ENCODE results near the gene SOX15. TPM values are rescaled to one million over a fixed set of nuclear protein-coding genes. Genes with fewer than 3 reads are reported as not detected.
"Not testable (repeated sequence)": the region's sequence is repeated elsewhere in the genome, so short reads cannot be mapped to it uniquely, and the experiment has no call there.

SOX15 gene
- total RNA-seq, 1 donor from 2014 or later, result 18.7 TPM

GRCh38 chr17:7610641-7611040 is 20.7 kb upstream of the SOX15 start:
- no peak overlapping the region for H3K4me3 ChIP-seq (ENCODE audit: low read depth, low read length)
- no peak for TF ChIP-seq CTCF (conservative IDR thresholded peaks at IDR 0.05; ENCODE audit: low read depth, low read length)
- DNase-seq (ENCODE audit: low read depth), result no peak

DNA sequence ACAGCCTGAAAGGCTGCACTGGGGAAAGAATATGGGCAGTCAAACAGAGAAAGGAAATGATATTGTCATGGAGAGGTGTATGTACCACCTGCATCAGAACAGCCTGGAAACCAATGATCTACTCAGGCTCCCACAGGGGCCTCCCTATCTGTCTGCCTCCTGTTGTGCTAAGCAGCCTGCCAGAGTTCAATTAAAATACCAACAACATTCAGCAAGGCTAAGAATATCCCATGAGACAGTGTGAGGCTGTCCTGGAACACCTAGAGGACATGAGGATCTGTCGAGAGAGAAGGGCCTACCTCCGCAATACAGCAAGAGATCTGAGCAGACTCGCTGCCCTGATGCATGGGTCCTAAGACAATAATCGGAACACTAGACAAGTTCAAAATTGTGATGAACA is 16.4 kb upstream of the SOX15 start:
- DNase-seq (ENCODE audit: low read depth), result no peak
- no peak overlapping the region for H3K4me3 ChIP-seq (ENCODE audit: low read depth, low read length)
- no peak for TF ChIP-seq CTCF (conservative IDR thresholded peaks at IDR 0.05; ENCODE audit: low read depth, low read length)

DNA sequence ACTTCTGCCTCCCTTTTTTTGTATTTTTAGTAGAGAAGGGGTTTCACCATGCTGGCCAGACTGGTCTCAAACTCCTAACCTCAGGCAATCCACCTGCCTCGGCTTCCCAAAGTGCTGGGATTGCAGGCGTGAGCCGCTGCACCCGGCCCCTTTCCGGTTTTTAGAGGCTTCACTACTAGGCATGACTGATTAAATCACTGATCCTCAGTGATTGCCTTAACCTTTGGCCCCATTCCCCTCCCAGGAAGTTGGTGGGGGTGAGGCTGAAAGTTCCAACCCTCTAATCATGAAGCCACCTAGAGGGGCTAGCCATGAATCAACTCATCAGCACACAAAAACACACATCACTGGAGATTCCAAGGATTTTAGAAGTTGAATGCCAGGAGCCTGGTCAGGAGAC is 7.7 kb upstream of the SOX15 start:
- DNase-seq (ENCODE audit: low read depth); H3K4me3 ChIP-seq (ENCODE audit: low read depth, low read length): not testable (repeated sequence)

DNA sequence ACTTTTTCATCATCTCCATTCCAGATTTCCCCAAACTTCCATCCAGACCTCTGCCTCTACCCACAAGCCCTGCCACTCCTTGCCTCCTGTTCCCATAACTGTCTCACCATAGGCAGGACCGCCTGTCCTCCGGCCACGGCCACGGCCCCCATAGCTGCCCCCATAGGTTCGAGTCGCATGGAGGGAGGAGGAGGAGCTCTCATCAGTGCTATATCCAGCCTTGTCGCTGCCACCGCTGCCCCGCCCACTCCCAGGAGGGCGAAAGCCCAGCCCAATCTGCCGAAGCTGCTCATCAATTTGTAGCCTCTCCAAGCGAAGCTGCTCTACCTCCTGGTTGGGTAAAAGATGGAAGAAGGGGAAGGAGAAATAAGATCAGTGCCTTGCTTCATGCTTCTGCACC is 3.4 kb upstream of the SOX15 start:
- DNase-seq (ENCODE audit: low read depth), result no peak

DNA sequence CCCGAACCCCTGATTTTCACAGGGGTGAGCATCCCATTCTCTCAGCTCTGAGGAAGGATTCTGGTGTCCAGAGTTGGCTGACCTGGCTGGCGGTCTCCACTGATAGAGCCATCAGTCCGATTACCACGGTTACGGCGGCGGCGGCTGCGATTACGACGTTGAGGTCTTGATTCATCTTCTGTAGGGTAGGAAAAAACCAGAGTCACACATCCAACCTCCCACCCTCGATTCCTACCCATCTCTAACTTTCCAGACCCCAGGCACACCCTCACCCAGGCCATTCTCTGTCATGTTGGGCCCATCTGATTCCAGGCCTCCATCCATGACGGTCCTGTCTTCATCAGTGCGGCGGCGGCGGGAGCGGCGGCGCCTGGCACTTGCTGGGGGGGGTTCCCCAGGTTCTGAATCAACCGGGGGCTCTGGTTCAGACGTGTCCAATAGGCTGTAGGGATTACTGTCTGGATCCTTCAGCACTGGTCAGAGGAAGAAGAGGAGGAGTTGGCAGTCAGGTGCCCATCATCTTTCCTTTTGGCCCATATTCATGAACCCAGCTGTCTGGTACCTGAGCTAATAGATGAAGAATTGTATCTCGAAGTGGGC is 2.6 kb upstream of the SOX15 start:
- no peak for TF ChIP-seq CTCF (conservative IDR thresholded peaks at IDR 0.05; ENCODE audit: low read depth, low read length)
- H3K4me3 ChIP-seq (ENCODE audit: low read depth, low read length), result no peak overlapping the region

More for the DNA sequence above, 3.4 kb upstream of the SOX15 start:
- H3K4me3 ChIP-seq (ENCODE audit: low read depth, low read length), result no peak overlapping the region
- no peak for TF ChIP-seq CTCF (conservative IDR thresholded peaks at IDR 0.05; ENCODE audit: low read depth, low read length)

GRCh38 chr17:7591596-7591995 is 1.7 kb upstream of the SOX15 start:
- DNase-seq (ENCODE audit: low read depth), result no peak
- TF ChIP-seq CTCF (conservative IDR thresholded peaks at IDR 0.05; ENCODE audit: low read depth, low read length), result no peak
- no peak overlapping the region for H3K4me3 ChIP-seq (ENCODE audit: low read depth, low read length)

More for the DNA sequence above, 2.6 kb upstream of the SOX15 start:
- no peak for DNase-seq (ENCODE audit: low read depth)

- TF ChIP-seq CTCF (conservative IDR thresholded peaks at IDR 0.05; ENCODE audit: low read depth, low read length), result no peak
- no peak overlapping the region for H3K4me3 ChIP-seq (ENCODE audit: low read depth, low read length)
- no peak for DNase-seq (ENCODE audit: low read depth)
Observed at GRCh38 chr17:7590743-7591142, 849 bp upstream of the SOX15 start.

All from epithelial cell of proximal tubule (primary cell).